Activated T-helper 2 cell treated with anti-CD3 and anti-CD28 coated beads, Interferon-gamma antibody, Interleukin-2, Interleukin-4, amounts not matched to agents 10 μg/mL and 5 μg/mL and 100 μg/mL, durations not matched to agents 14 hours and 24 hours and 36 hours (primary cell): ENCODE measurements around the gene CCND1. TPM values are rescaled to one million over a fixed set of nuclear protein-coding genes. Genes with fewer than 3 reads are reported as not detected.

Experiments
- DNase-seq: peaks from one replicate; pipeline ENCODE4 v3.0.0; 2021; ENCODE audit warnings: low spot score
- H3K27ac Mint-ChIP-seq: one replicate; pipeline ENCODE4 v1.8.0; 2021; ENCODE audit warnings: mixed read lengths
- H3K27me3 Mint-ChIP-seq: one replicate; pipeline ENCODE4 v1.8.0; 2021; ENCODE audit warnings: low read depth, mixed read lengths
- H3K36me3 Mint-ChIP-seq: one replicate; pipeline ENCODE4 v1.8.0; 2021; ENCODE audit warnings: low read depth, mixed read lengths
- H3K4me1 Mint-ChIP-seq: one replicate; pipeline ENCODE4 v1.8.0; 2021; ENCODE audit warnings: low read depth, mixed read lengths
- H3K4me3 Mint-ChIP-seq: one replicate; pipeline ENCODE4 v1.8.0; 2021; ENCODE audit warnings: low read depth, mild to moderate bottlenecking, moderate library complexity, mixed read lengths
- H3K9me3 Mint-ChIP-seq: one replicate; pipeline ENCODE4 v1.8.0; 2021; ENCODE audit warnings: mixed read lengths
- intact Hi-C: fragments of 100-400 bp; cut with micrococcal nuclease; formaldehyde crosslinking; loops from one replicate; pipeline ENCODE4 v1.15.1; 2023
- total RNA-seq: library from RNA; stranded (reverse); gene quantifications from 2 replicates; pipeline ENCODE4 v1.2.3, GENCODE V29; 2022

CCND1 gene
- total RNA-seq, 1 donor from 2014 or later = 1.2 TPM

- Mint-ChIP-seq H3K4me1 (no peaks in the 10 kb centered on the region), H3K4me3 (no peak overlapping the region), H3K27ac (no peak overlapping the region), H3K27me3 (peaks cover 15% of the 10 kb centered on the region), H3K36me3 (no peaks in the 10 kb centered on the region), H3K9me3 (peaks cover 8% of the 10 kb centered on the region)
- no peak for DNase-seq
- intact Hi-C loops = no loop called here
Observed at GRCh38 chr11:69625476-69625875, 15.5 kb upstream of the CCND1 start.

GRCh38 chr11:69627551-69627950, 13.4 kb upstream of the CCND1 start:
- Mint-ChIP-seq H3K27ac (no peak overlapping the region), H3K27me3 (peaks cover 25% of the 10 kb centered on the region), H3K4me1 (no peaks in the 10 kb centered on the region), H3K9me3 (peaks cover 8% of the 10 kb centered on the region), H3K36me3 (no peaks in the 10 kb centered on the region), H3K4me3 (no peak overlapping the region)
- intact Hi-C loops = no loop called here
- no peak for DNase-seq

GRCh38 chr11:69630017-69630416, 10.9 kb upstream of the CCND1 start:
- H3K27me3 Mint-ChIP-seq = peaks cover 36% of the 10 kb centered on the region

GRCh38 chr11:69630424-69630823, 10.5 kb upstream of the CCND1 start:
- H3K4me3 Mint-ChIP-seq = no peak overlapping the region
- H3K4me1 Mint-ChIP-seq = no peaks in the 10 kb centered on the region
- intact Hi-C loops = no loop called here
- H3K27ac Mint-ChIP-seq = no peak overlapping the region
- peaks cover 8% of the 10 kb centered on the region for H3K9me3 Mint-ChIP-seq
- H3K36me3 Mint-ChIP-seq = no peaks in the 10 kb centered on the region
- peaks cover 37% of the 10 kb centered on the region for H3K27me3 Mint-ChIP-seq
- DNase-seq = no peak

More at GRCh38 chr11:69630017-69630416, 10.9 kb upstream of the CCND1 start:
- Mint-ChIP-seq H3K4me3 (no peak overlapping the region), H3K9me3 (peaks cover 8% of the 10 kb centered on the region), H3K27ac (no peak overlapping the region), H3K36me3 (no peaks in the 10 kb centered on the region), H3K4me1 (no peaks in the 10 kb centered on the region)
- intact Hi-C loops = no loop called here
- DNase-seq = no peak

GRCh38 chr11:69632900-69633299, 8.1 kb upstream of the CCND1 start:
- no peak for DNase-seq
- H3K27ac Mint-ChIP-seq = no peak overlapping the region
- H3K27me3 Mint-ChIP-seq = peaks cover 50% of the 10 kb centered on the region
- no peaks in the 10 kb centered on the region for H3K36me3 Mint-ChIP-seq
- intact Hi-C loops = no loop called here
- no peaks in the 10 kb centered on the region for H3K4me1 Mint-ChIP-seq
- peaks cover 8% of the 10 kb centered on the region for H3K9me3 Mint-ChIP-seq
- H3K4me3 Mint-ChIP-seq = no peak overlapping the region

- no peak overlapping the region for H3K4me3 Mint-ChIP-seq
- H3K27ac Mint-ChIP-seq = no peak overlapping the region
- no peak for DNase-seq
- H3K27me3 Mint-ChIP-seq = peaks cover 56% of the 10 kb centered on the region
- no peaks in the 10 kb centered on the region for H3K4me1 Mint-ChIP-seq
- peaks cover 8% of the 10 kb centered on the region for H3K9me3 Mint-ChIP-seq
- intact Hi-C loops = no loop called here
- H3K36me3 Mint-ChIP-seq = no peaks in the 10 kb centered on the region
Observed at GRCh38 chr11:69634069-69634468, 6.9 kb upstream of the CCND1 start.

GRCh38 chr11:69634590-69634989, 6.4 kb upstream of the CCND1 start:
- no peaks in the 10 kb centered on the region for H3K4me1 Mint-ChIP-seq
- no peaks in the 10 kb centered on the region for H3K36me3 Mint-ChIP-seq
- H3K27me3 Mint-ChIP-seq = peaks cover 57% of the 10 kb centered on the region
- H3K9me3 Mint-ChIP-seq = peaks cover 5% of the 10 kb centered on the region
- no peak overlapping the region for H3K4me3 Mint-ChIP-seq
- DNase-seq = no peak
- intact Hi-C loops = no loop called here
- H3K27ac Mint-ChIP-seq = no peak overlapping the region

GRCh38 chr11:69635195-69635594, 5.8 kb upstream of the CCND1 start:
- H3K9me3 Mint-ChIP-seq = no peaks in the 10 kb centered on the region
- no peaks in the 10 kb centered on the region for H3K36me3 Mint-ChIP-seq
- H3K4me1 Mint-ChIP-seq = no peaks in the 10 kb centered on the region
- intact Hi-C loops = no loop called here
- H3K27ac Mint-ChIP-seq = no peak overlapping the region
- no peak overlapping the region for H3K4me3 Mint-ChIP-seq
- DNase-seq = no peak
- H3K27me3 Mint-ChIP-seq = peaks cover 63% of the 10 kb centered on the region

- Mint-ChIP-seq H3K9me3 (no peaks in the 10 kb centered on the region), H3K36me3 (no peaks in the 10 kb centered on the region), H3K27me3 (peaks cover 69% of the 10 kb centered on the region), H3K4me1 (no peaks in the 10 kb centered on the region), H3K27ac (no peak overlapping the region), H3K4me3 (no peak overlapping the region)
- intact Hi-C loops = no loop called here
- DNase-seq = no peak
Observed at GRCh38 chr11:69635804-69636511, 5.0 kb upstream of the CCND1 start.

GRCh38 chr11:69636512-69637197, 4.3 kb upstream of the CCND1 start:
- Mint-ChIP-seq H3K9me3 (no peaks in the 10 kb centered on the region), H3K36me3 (no peaks in the 10 kb centered on the region), H3K4me3 (no peak overlapping the region), H3K4me1 (peaks cover 3% of the 10 kb centered on the region), H3K27me3 (peaks cover 71% of the 10 kb centered on the region), H3K27ac (no peak overlapping the region)
- intact Hi-C loops = no loop called here
- no peak for DNase-seq

- Mint-ChIP-seq H3K27me3 (peaks cover 65% of the 10 kb centered on the region), H3K4me3 (no peak overlapping the region), H3K36me3 (no peaks in the 10 kb centered on the region), H3K4me1 (peaks cover 3% of the 10 kb centered on the region), H3K9me3 (no peaks in the 10 kb centered on the region), H3K27ac (no peak overlapping the region)
- no peak for DNase-seq
- intact Hi-C loops = no loop called here
Observed at GRCh38 chr11:69637198-69637940, 3.6 kb upstream of the CCND1 start.

GRCh38 chr11:69637941-69638871, 2.8 kb upstream of the CCND1 start:
- no peaks in the 10 kb centered on the region for H3K9me3 Mint-ChIP-seq
- peaks cover 3% of the 10 kb centered on the region for H3K4me1 Mint-ChIP-seq
- intact Hi-C loops = loop anchor here (2.0 kb wide), 2 partner anchors 67 to 181 kb away; partner anchors contain the start of genes FGF19 and FGF3
- H3K27me3 Mint-ChIP-seq = peaks cover 59% of the 10 kb centered on the region
- DNase-seq = no peak
- no peak overlapping the region for H3K27ac Mint-ChIP-seq
- H3K36me3 Mint-ChIP-seq = no peaks in the 10 kb centered on the region
- no peak overlapping the region for H3K4me3 Mint-ChIP-seq
